Activated T-helper 17 cell treated with anti-CD3 and anti-CD28 coated beads, Interleukin-2, amount 50 U/mL, for 72 hours (primary cell): ENCODE measurements around the gene PTPRN2. TPM values are rescaled to one million over a fixed set of nuclear protein-coding genes. Genes with fewer than 3 reads are reported as not detected.
A peak's percentile ranks its signal among the peaks of the same experiment; 100 is the strongest.
"Not testable (repeated sequence)": the region's sequence is repeated elsewhere in the genome, so short reads cannot be mapped to it uniquely, and the experiment has no call there.

Source experiments
- ATAC-seq: fragments of 150-1000 bp; cut with Tn5 transposase; replicated peaks from 2 replicates; pipeline ENCODE4 v1.10.0; 2021; ENCODE audit warnings: mild to moderate bottlenecking, moderate library complexity
- H3K27ac Mint-ChIP-seq: one replicate; pipeline ENCODE4 v1.8.0; 2022; ENCODE audit warnings: mixed read lengths
- H3K27me3 Mint-ChIP-seq: one replicate; pipeline ENCODE4 v1.8.0; 2022; ENCODE audit warnings: mixed read lengths
- H3K36me3 Mint-ChIP-seq: one replicate; pipeline ENCODE4 v1.8.0; 2022; ENCODE audit warnings: low read depth, mild to moderate bottlenecking, mixed read lengths
- H3K4me1 Mint-ChIP-seq: one replicate; pipeline ENCODE4 v1.8.0; 2022; ENCODE audit warnings: mixed read lengths
- H3K4me3 Mint-ChIP-seq: one replicate; pipeline ENCODE4 v1.8.0; 2022; ENCODE audit warnings: mild to moderate bottlenecking, mixed read lengths
- H3K9me3 Mint-ChIP-seq: one replicate; pipeline ENCODE4 v1.8.0; 2022; ENCODE audit warnings: mixed read lengths
- total RNA-seq, 2 donors: library from RNA; stranded (reverse); gene quantifications; one replicate each; pipeline ENCODE4 v1.2.3, GENCODE V29; 2022

The PTPRN2 gene
- total RNA-seq, 2 donors from 2014 or later = 0.48 to 1.4 TPM

DNA sequence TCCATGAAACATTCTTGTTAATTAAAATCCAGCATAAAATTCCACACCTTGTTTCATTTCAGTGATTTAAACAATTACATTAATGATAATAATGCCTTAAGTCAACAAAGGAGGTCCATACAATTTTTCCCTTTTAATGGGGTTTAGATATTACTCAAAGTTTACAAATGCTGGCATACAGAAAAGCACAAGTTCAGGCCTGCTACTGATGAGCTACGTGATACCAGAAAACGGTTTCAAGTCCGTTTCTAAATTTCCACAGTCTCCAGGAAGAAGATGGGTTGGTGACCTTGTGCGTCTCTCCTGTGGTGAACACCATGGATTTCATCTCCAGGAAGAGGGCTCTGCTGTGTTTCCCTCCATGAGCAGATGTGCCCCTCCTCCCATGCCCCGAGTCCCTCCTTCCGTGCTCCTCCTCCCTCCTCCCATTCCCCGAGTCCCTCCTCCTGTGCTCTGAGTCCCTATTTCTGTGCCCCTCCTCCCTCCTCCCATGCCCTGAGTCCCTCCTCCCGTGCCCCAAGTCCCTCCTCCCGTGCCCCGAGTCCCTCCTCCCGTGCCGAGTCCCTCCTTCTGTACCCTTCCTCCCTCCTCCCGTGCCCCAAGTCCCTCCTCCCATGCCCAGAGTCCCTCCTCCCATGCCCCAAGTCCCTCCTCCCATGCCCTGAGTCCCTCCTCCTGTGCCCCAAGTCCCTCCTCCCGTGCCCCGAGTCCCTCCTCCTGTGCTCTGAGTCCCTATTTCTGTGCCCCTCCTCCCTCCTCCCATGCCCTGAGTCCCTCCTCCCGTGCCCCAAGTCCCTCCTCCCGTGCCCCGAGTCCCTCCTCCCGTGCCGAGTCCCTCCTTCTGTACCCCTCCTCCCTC lies 201.9 kb downstream of the PTPRN2 start:
- H3K9me3 Mint-ChIP-seq, H3K27me3 Mint-ChIP-seq, ATAC-seq, H3K4me1 Mint-ChIP-seq, H3K36me3 Mint-ChIP-seq, H3K27ac Mint-ChIP-seq, H3K4me3 Mint-ChIP-seq: not testable (repeated sequence)

GRCh38 chr7:158384746-158385145 lies 202.9 kb downstream of the PTPRN2 start:
- no peak for ATAC-seq
- Mint-ChIP-seq H3K36me3 (no peaks in the 10 kb centered on the region), H3K27ac (no peak overlapping the region), H3K4me1 (no peaks in the 10 kb centered on the region), H3K27me3 (peaks cover 6% of the 10 kb centered on the region), H3K9me3 (no peaks in the 10 kb centered on the region), H3K4me3 (no peak overlapping the region)

- H3K4me1 Mint-ChIP-seq = no peaks in the 10 kb centered on the region
- ATAC-seq = no peak
- H3K4me3 Mint-ChIP-seq = no peak overlapping the region
- H3K27me3 Mint-ChIP-seq = peaks cover 5% of the 10 kb centered on the region
- H3K36me3 Mint-ChIP-seq = no peaks in the 10 kb centered on the region
- H3K27ac Mint-ChIP-seq = no peak overlapping the region
- peaks cover 4% of the 10 kb centered on the region for H3K9me3 Mint-ChIP-seq
These were observed 204.0 kb downstream of the PTPRN2 start for GRCh38 chr7:158383665-158384064.

DNA sequence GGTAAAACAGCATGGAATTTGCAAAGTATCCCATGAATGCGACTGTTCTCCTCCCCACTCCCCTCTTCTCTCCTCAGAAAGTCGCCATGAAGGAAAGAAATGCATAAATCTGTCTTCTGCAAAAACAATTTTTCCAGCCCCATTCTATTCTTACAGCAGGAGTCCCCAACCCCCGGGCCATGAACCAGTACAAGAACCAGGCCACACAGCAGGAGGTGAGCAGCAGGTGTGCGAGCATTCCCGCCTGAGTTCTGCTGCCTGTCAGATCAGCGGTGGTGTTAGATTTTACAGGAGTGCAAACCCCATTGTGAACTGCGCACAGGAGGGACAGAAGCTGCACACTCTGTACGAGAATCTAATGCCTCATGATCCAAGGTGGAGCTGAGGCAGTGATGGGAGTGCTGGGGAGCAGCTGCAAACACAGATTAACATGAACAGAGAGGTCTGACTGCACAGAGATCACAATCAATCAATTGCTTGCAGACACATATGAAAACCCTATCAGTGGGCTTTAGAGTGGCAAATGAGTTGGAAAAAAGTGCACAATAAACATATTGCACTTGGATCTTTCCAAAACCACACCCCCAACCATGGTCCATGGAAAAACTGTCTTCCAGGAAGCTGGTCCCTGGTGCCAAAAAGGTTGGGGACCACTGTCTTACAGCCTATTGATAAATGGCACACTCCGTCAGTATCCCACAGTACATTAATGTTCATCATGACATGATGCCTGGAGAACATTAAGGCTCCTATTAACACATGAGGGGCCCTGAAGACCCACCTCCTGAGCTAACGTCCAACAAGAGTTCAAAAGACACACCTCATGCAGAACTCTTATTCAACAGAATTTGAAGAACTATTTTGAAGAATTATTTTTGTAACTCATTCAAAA lies 205.0 kb downstream of the PTPRN2 start:
- no peak for ATAC-seq
- H3K4me3 Mint-ChIP-seq = no peak overlapping the region
- peaks cover 5% of the 10 kb centered on the region for H3K9me3 Mint-ChIP-seq
- H3K27me3 Mint-ChIP-seq = no peaks in the 10 kb centered on the region
- H3K36me3 Mint-ChIP-seq = peaks cover 1% of the 10 kb centered on the region
- no peak overlapping the region for H3K27ac Mint-ChIP-seq
- H3K4me1 Mint-ChIP-seq = no peaks in the 10 kb centered on the region

DNA sequence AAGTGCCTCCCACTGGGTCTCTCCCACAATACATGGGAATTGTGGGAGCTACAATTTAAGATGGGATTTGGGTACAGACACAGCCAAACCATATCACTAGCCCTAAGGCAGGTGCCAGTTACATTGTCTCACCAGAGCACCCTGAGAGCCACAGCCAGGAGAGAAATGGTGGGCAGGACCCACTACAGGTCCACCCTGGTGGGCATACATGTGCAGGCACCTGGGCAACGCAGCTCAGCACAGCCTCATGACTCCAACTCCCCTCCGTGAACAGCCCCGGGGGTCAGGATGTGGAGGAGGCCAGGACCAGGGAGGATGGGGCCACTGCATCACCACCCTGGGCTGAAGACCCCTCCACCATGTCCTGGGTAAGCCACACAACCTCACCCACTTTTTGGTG lies 205.7 kb downstream of the PTPRN2 start:
- peaks cover 7% of the 10 kb centered on the region for H3K9me3 Mint-ChIP-seq
- ATAC-seq = no peak
- H3K27ac Mint-ChIP-seq = no peak overlapping the region
- no peaks in the 10 kb centered on the region for H3K4me1 Mint-ChIP-seq
- H3K36me3 Mint-ChIP-seq = peaks cover 8% of the 10 kb centered on the region
- no peak overlapping the region for H3K4me3 Mint-ChIP-seq
- no peaks in the 10 kb centered on the region for H3K27me3 Mint-ChIP-seq

DNA sequence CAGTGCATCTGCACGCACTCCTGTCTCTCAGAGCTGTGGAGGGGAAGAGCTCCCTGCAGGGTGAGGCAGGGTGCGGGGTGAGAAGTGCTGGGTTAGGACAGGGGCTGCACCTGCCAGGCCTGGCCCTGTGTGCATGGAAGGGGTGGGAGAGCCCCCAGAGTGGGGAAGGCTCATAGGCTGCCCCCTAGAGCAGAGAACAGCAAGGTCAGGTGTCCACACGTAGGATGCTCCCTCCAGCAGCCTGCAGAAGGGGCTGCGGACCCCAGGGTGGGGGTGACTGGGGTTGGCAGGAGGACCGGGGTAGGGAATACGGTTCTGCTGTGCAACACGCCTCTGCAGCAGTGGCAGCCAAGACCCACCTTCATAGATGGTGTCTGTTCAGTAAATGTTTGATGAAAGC lies 208.6 kb downstream of the PTPRN2 start:
- peak overlapping the region; percentile 46 for H3K27ac Mint-ChIP-seq
- H3K27me3 Mint-ChIP-seq = peaks cover 4% of the 10 kb centered on the region
- H3K4me3 Mint-ChIP-seq = peak overlapping the region; percentile 52
- peaks cover 7% of the 10 kb centered on the region for H3K9me3 Mint-ChIP-seq
- no peak for ATAC-seq
- peaks cover 8% of the 10 kb centered on the region for H3K36me3 Mint-ChIP-seq
- peaks cover 5% of the 10 kb centered on the region for H3K4me1 Mint-ChIP-seq

DNA sequence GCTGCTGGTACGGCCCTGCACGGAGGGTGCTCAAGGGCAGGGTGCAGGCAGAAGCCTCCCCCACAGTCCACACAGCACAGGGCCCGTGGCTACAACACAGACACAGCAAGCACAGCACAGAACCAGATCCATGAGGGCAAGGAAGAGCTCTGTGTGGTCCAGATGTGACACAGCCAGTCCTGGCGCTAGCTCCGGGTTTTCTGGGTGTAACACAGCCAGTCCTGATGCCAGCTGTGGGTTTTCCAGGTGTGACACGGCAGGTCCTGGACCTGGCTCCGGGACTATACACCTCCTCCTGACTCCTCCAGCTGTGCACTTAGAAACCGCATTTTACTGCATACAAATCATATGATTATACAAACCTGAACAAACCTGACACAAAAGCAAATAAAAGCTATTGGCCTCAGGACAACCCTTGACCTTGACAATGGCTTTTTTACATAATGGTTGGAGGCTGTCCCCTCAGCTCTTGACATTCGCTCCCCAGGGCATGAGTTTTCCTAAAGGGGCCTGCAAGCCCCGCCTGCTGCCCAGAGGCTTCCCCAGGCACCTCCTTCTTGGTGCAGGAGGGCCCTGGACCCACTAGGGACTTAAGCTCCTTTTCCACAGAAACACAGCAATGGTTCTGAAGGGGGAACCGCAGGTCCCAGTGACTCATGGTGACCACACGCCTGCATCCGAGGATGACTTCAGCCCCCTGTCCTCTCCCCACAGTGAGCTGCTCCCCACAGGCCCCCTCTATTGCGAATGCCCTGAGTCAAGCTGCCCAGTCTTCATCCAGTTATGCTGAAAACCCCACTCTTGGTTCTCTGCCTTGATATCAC lies 209.6 kb downstream of the PTPRN2 start:
- Mint-ChIP-seq H3K27me3 (peaks cover 4% of the 10 kb centered on the region), H3K36me3 (peaks cover 8% of the 10 kb centered on the region), H3K4me3 (peak overlapping the region; percentile 52), H3K4me1 (peaks cover 5% of the 10 kb centered on the region), H3K9me3 (peaks cover 7% of the 10 kb centered on the region), H3K27ac (peak overlapping the region; percentile 89)
- ATAC-seq = peak; percentile 46

DNA sequence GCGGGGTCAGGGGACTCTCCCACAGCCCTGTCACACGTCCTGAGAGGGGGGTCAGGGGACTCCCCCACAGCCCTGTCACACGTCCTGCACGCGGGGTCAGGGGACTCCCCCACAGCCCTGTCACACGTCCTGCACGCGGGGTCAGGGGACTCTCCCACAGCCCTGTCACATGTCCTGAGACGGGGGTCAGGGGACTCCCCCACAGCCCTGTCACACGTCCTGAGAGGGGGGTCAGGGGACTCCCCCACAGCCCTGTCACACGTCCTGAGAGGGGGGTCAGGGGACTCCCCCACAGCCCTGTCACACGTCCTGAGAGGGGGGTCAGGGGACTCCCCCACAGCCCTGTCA lies 210.8 kb downstream of the PTPRN2 start:
- ATAC-seq, H3K9me3 Mint-ChIP-seq, H3K4me1 Mint-ChIP-seq, H3K27me3 Mint-ChIP-seq, H3K36me3 Mint-ChIP-seq: not testable (repeated sequence)
- H3K27ac Mint-ChIP-seq = peak overlapping the region; percentile 89
- peak overlapping the region; percentile 52 for H3K4me3 Mint-ChIP-seq

GRCh38 chr7:158376146-158376838 lies 211.3 kb downstream of the PTPRN2 start:
- H3K4me1 Mint-ChIP-seq, H3K27me3 Mint-ChIP-seq, H3K9me3 Mint-ChIP-seq, H3K36me3 Mint-ChIP-seq: not testable (repeated sequence)
- peak overlapping the region; percentile 91 for H3K27ac Mint-ChIP-seq
- H3K4me3 Mint-ChIP-seq = peak overlapping the region; percentile 59
- ATAC-seq = peak; percentile 78

DNA sequence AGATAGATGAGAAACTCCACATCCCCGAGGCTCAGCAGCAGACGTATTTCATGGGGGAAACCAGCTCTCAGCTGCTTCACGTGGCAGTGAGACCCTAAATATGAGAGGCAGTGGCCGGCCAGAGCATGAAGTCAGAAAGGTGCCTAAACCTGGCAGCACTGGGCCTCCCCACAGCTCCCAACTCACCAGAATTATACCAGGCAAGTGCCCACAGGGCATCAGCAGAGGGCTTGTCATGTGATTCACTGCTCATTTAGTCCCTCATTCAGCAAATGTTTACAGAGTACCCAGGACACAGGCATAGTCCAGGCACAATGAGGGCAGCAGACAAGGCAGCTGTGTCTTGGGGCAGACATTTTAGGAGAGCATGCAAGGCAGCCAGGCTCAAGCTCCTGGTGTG lies 212.6 kb downstream of the PTPRN2 start:
- peak overlapping the region; percentile 59 for H3K4me3 Mint-ChIP-seq
- no peak for ATAC-seq
- H3K4me1 Mint-ChIP-seq = peaks cover 5% of the 10 kb centered on the region
- peak overlapping the region; percentile 91 for H3K27ac Mint-ChIP-seq
- H3K9me3 Mint-ChIP-seq = peaks cover 7% of the 10 kb centered on the region
- peaks cover 7% of the 10 kb centered on the region for H3K27me3 Mint-ChIP-seq
- peaks cover 8% of the 10 kb centered on the region for H3K36me3 Mint-ChIP-seq

DNA sequence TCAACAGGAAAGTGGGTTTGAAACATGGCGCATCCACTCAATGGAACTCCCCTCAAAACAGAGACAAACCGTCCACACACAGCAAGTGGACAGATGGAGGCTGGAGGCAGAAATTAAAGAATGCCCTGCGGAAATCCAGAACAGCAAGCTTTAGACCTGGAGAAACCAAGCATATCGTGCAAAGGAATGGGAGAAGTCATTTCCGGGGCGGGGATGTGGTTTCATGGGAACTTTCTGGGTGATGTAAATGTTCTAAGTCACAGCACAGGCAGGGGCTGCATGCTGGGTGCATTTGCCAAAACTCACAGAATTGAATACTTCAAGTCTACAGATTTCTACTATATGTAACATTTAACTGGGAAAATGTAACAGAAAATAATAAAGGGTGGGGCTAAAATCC lies 213.0 kb downstream of the PTPRN2 start:
- Mint-ChIP-seq H3K36me3 (peaks cover 8% of the 10 kb centered on the region), H3K9me3 (peaks cover 7% of the 10 kb centered on the region), H3K27me3 (peaks cover 7% of the 10 kb centered on the region), H3K27ac (peak overlapping the region; percentile 91), H3K4me1 (peaks cover 5% of the 10 kb centered on the region), H3K4me3 (peak overlapping the region; percentile 59)
- ATAC-seq = no peak

- Mint-ChIP-seq H3K9me3 (peaks cover 3% of the 10 kb centered on the region), H3K4me1 (peaks cover 5% of the 10 kb centered on the region), H3K27ac (peak overlapping the region; percentile 91), H3K4me3 (peak overlapping the region; percentile 59), H3K36me3 (peaks cover 8% of the 10 kb centered on the region), H3K27me3 (peaks cover 7% of the 10 kb centered on the region)
- ATAC-seq = no peak
These were observed 213.5 kb downstream of the PTPRN2 start for GRCh38 chr7:158374146-158374545.

GRCh38 chr7:158373476-158374133 lies 214.0 kb downstream of the PTPRN2 start:
- Mint-ChIP-seq H3K27me3 (peaks cover 7% of the 10 kb centered on the region), H3K9me3 (peaks cover 3% of the 10 kb centered on the region), H3K4me1 (peaks cover 5% of the 10 kb centered on the region), H3K4me3 (peak overlapping the region; percentile 59), H3K27ac (peak overlapping the region; percentile 91), H3K36me3 (peaks cover 8% of the 10 kb centered on the region)
- no peak for ATAC-seq
